Transverse colon (tissue), 4 donors: ENCODE results near the gene ARHGEF4. TPM values are rescaled to one million over a fixed set of nuclear protein-coding genes. Genes with fewer than 3 reads are reported as not detected.

Source experiments
- DNase-seq: peaks from one replicate; pipeline ENCODE4 v3.0.0-alpha.2; 2019
- H3K27ac ChIP-seq, 4 donors: fragments of 200-600 bp; sonication (generic); 2 replicates each; pipeline ENCODE4 v1.5.1; 2016 to 2018; ENCODE audit warnings: inconsistent platforms in 4 of 4
- H3K27me3 ChIP-seq: fragments of 200-600 bp; sonication (generic); 2 replicates; pipeline ENCODE4 v1.5.1; 2017; ENCODE audit warnings: inconsistent platforms
- H3K36me3 ChIP-seq, 4 donors: fragments of 200-600 bp; sonication (generic); 2 replicates each; pipeline ENCODE4 v1.5.1; 2017 to 2019; ENCODE audit warnings: inconsistent platforms in 4 of 4
- H3K4me1 ChIP-seq, 4 donors: fragments of 200-600 bp; sonication (generic); 2 replicates each; pipeline ENCODE4 v1.5.1; 2017 to 2020; ENCODE audit warnings: inconsistent platforms in 4 of 4
- H3K4me3 ChIP-seq, 4 donors: fragments of 200-600 bp; sonication (generic); 1 replicate in 1 of 4; 2 replicates in 3 of 4; pipeline versions ENCODE4 v1.5.1 to v1.6.1; 2017 to 2019; ENCODE audit warnings: inconsistent platforms in 4 of 4
- H3K9me3 ChIP-seq, 2 donors: fragments of 200-600 bp; sonication (generic); 2 replicates each; pipeline ENCODE4 v1.5.1; 2017 to 2019; ENCODE audit warnings: inconsistent platforms in 2 of 2
- CTCF ChIP-seq, 5 experiments: fragments of 200-600 bp in 3 of 5; fragments of 450-650 bp in 2 of 5; sonication (generic) in 3 of 5; IDR thresholded peaks; 1 replicate in 2 of 5; 2 replicates in 3 of 5; pipeline ENCODE4 v1.5.1; 2016 to 2017; ENCODE audit warnings: antibody characterized with exemption in 5 of 5, inconsistent platforms in 3 of 5, mild to moderate bottlenecking in 2 of 5, moderate library complexity in 1 of 5
- EP300 ChIP-seq: sonication (generic); formaldehyde crosslinking; IDR thresholded peaks from one replicate; pipeline ENCODE4 v1.6.1; 2017; ENCODE audit warnings: antibody characterized with exemption, low read depth
- POLR2A ChIP-seq: fragments of 450-650 bp; IDR thresholded peaks from one replicate; pipeline ENCODE4 v1.6.1; 2016; ENCODE audit warnings: antibody characterized with exemption, mild to moderate bottlenecking, moderate library complexity
- POLR2AphosphoS5 ChIP-seq, 3 donors: sonication (generic); formaldehyde crosslinking; IDR thresholded peaks; one replicate each; pipeline ENCODE4 v1.6.1; 2016; ENCODE audit warnings: antibody characterized with exemption in 3 of 3
- WGBS, 2 donors: methylation state at CpG; one replicate each; pipeline ENCODE4 v1.1.5; 2018; ENCODE audit warnings: low coverage in 1 of 2; 5-methylcytosine and 5-hydroxymethylcytosine counted together
- in situ Hi-C, 4 donors: fragments of 200-750 bp; cut with MboI; loops; one replicate each; pipeline versions ENCODE4 v1.15.0 to v1.15.1; 2017; ENCODE audit warnings: low sequenced_read_pairs in 3 of 4, low pct_ligation_motif_present in 1 of 4, low pct_unique_long_range_greater_than_20kb in 1 of 4
- intact Hi-C: fragments of 100-400 bp; cut with DNase I; formaldehyde crosslinking; loops from one replicate; pipeline ENCODE4 v1.15.1; 2023; ENCODE audit warnings: low total_unique reads
- total RNA-seq, 4 donors: library from RNA; depleted of rRNA; stranded (reverse); fragments of >200 nt; gene quantifications; one replicate each; pipeline ENCODE4 v1.1.0, GENCODE V29; 2016

ARHGEF4 gene
- total RNA-seq, 4 donors from 2014 or later: 1.2 to 16.8 (median 1.7) TPM

GRCh38 chr2:131035826-131036231 lies 199.1 kb downstream of the ARHGEF4 start:
- H3K9me3 ChIP-seq: no peaks in the 10 kb centered on the region
- H3K27ac ChIP-seq: peak overlapping the region in 1 of 4 donors; percentile 21
- no peak for TF ChIP-seq POLR2A
- TF ChIP-seq POLR2AphosphoS5 (IDR thresholded peaks at IDR 0.05): no peak
- no peak for TF ChIP-seq EP300
- TF ChIP-seq CTCF (IDR thresholded peaks at IDR 0.05): no peak
- peaks cover 56% of the 10 kb centered on the region for H3K27me3 ChIP-seq
- intact Hi-C loops (no loop called here), in situ Hi-C loops (no loop called here)
- H3K4me1 ChIP-seq: peaks cover 0 to 24% (median 8%) of the 10 kb centered on the region in 4 donors
- 59 to 67% methylated on average over 2 to 10 of the region's 10 CpGs for WGBS, 2 donors
- H3K4me3 ChIP-seq: peak overlapping the region in 2 of 4 donors; percentile 38 to 51
- H3K36me3 ChIP-seq: no peaks in the 10 kb centered on the region
- DNase-seq: no peak

- TF ChIP-seq POLR2A (no peak), CTCF (IDR thresholded peaks at IDR 0.05) (no peak), EP300 (no peak), POLR2AphosphoS5 (IDR thresholded peaks at IDR 0.05) (no peak)
- H3K27me3 ChIP-seq: peaks cover 56% of the 10 kb centered on the region
These were observed 199.6 kb downstream of the ARHGEF4 start for GRCh38 chr2:131036269-131036668.

GRCh38 chr2:131036696-131037397 lies 200.1 kb downstream of the ARHGEF4 start:
- WGBS, 2 donors: 83 to 94% methylated on average over 3 to 11 of the region's 11 CpGs
- peaks cover 56% of the 10 kb centered on the region for H3K27me3 ChIP-seq
- TF ChIP-seq EP300 (no peak), POLR2AphosphoS5 (IDR thresholded peaks at IDR 0.05) (no peak), POLR2A (no peak), CTCF (IDR thresholded peaks at IDR 0.05) (no peak)

More at GRCh38 chr2:131036269-131036668, 199.6 kb downstream of the ARHGEF4 start:
- no peaks in the 10 kb centered on the region for H3K9me3 ChIP-seq
- in situ Hi-C loops: no loop called here
- no peak overlapping the region for H3K27ac ChIP-seq
- no peak for DNase-seq
- intact Hi-C loops: no loop called here
- no peak overlapping the region for H3K4me3 ChIP-seq
- no peaks in the 10 kb centered on the region for H3K36me3 ChIP-seq
- 60% methylated on average over 6 of the region's 6 CpGs; no CpG with 5 or more reads in 1 of the 2 donors for WGBS, 2 donors
- H3K4me1 ChIP-seq: peaks cover 0 to 24% (median 8%) of the 10 kb centered on the region in 4 donors

GRCh38 chr2:131037398-131038257 lies 200.9 kb downstream of the ARHGEF4 start:
- intact Hi-C loops (no loop called here), in situ Hi-C loops (no loop called here)
- no peaks in the 10 kb centered on the region for H3K9me3 ChIP-seq
- no peak overlapping the region for H3K4me3 ChIP-seq
- TF ChIP-seq POLR2A: no peak
- no peak for TF ChIP-seq EP300
- no peak for TF ChIP-seq POLR2AphosphoS5 (IDR thresholded peaks at IDR 0.05)
- TF ChIP-seq CTCF (IDR thresholded peaks at IDR 0.05): no peak
- peaks cover 0 to 24% (median 8%) of the 10 kb centered on the region in 4 donors for H3K4me1 ChIP-seq
- no peak overlapping the region for H3K27ac ChIP-seq
- 55% methylated on average over 6 of the region's 6 CpGs; no CpG with 5 or more reads in 1 of the 2 donors for WGBS, 2 donors
- DNase-seq: no peak
- peaks cover 56% of the 10 kb centered on the region for H3K27me3 ChIP-seq
- no peaks in the 10 kb centered on the region for H3K36me3 ChIP-seq

More at GRCh38 chr2:131036696-131037397, 200.1 kb downstream of the ARHGEF4 start:
- DNase-seq: no peak
- Histone ChIP-seq H3K4me1 (peaks cover 0 to 24% (median 8%) of the 10 kb centered on the region in 4 donors), H3K36me3 (no peaks in the 10 kb centered on the region), H3K4me3 (no peak overlapping the region), H3K9me3 (no peaks in the 10 kb centered on the region), H3K27ac (no peak overlapping the region)
- intact Hi-C loops: no loop called here
- in situ Hi-C loops: no loop called here
